GM12878 (cell line): ENCODE measurements around the gene BTNL8. TPM values are rescaled to one million over a fixed set of nuclear protein-coding genes. Genes with fewer than 3 reads are reported as not detected.

ENCODE experiments used
- CHD4 ChIP-seq: fragments of 200-600 bp; sonication (generic); IDR thresholded peaks from 2 replicates; pipeline ENCODE4 v1.6.1; 2016; ENCODE audit warnings: mild to moderate bottlenecking
- ELK1 ChIP-seq: IDR thresholded peaks from 2 replicates; pipeline ENCODE4 v1.6.1; 2012; ENCODE audit warnings: low read depth, low read length, improper control_type of control experiment
- EP300 ChIP-seq, 2 experiments: fragments of 150-350 bp in 1 of 2; IDR thresholded peaks; 2 replicates each; pipeline ENCODE4 v1.6.1; 2011 to 2012; ENCODE audit warnings: low read depth in 2 of 2, low read length in 2 of 2, borderline replicate concordance in 1 of 2, improper control_type of control experiment in 1 of 2, inconsistent platforms in 1 of 2; ENCODE audit not compliant: control insufficient read depth in 1 of 2
- IKZF2 ChIP-seq, 2 experiments: fragments of 450-650 bp; IDR thresholded peaks; 2 replicates each; pipeline ENCODE4 v1.6.1; 2017; ENCODE audit warnings: mild to moderate bottlenecking in 2 of 2, moderate library complexity in 2 of 2
- KDM1A ChIP-seq: fragments of 200-600 bp; sonication (generic); IDR thresholded peaks from 2 replicates; pipeline ENCODE4 v1.6.1; 2016; ENCODE audit warnings: borderline replicate concordance
- MEF2A ChIP-seq: IDR thresholded peaks from 2 replicates; pipeline ENCODE4 v1.6.1; 2011; ENCODE audit warnings: low read depth, mild to moderate bottlenecking, low read length, moderate library complexity; ENCODE audit not compliant: insufficient read depth
- REST ChIP-seq: IDR thresholded peaks from 2 replicates; pipeline ENCODE4 v1.6.1; 2012; ENCODE audit warnings: mild to moderate bottlenecking, low read depth, low read length
- ZBED1 ChIP-seq: IDR thresholded peaks from 2 replicates; pipeline ENCODE4 v1.6.1; 2016; ENCODE audit warnings: borderline replicate concordance
- ZNF207 ChIP-seq: fragments of 450-650 bp; IDR thresholded peaks from 2 replicates; pipeline ENCODE4 v1.6.1; 2014; ENCODE audit warnings: antibody characterized with exemption, mild to moderate bottlenecking, borderline replicate concordance
- polyA plus RNA-seq, 11 experiments: library from polyadenylated mRNA; depleted of rRNA in 4 of 11; unstranded in 6 of 11; stranded (reverse) in 5 of 11; fragments of >200 nt; fragmentation: Nextera tagmentation in 4 of 11; fragmentation: Illumina TruSeq in 1 of 11; extraction: Ambion mirVana in 4 of 11; extraction: Trizol in 1 of 11; gene quantifications; 1 replicate in 1 of 11; 2 replicates in 10 of 11; pipeline versions ENCODE4 v1.2.1 to v1.2.3, GENCODE V29; 2011 to 2016; ENCODE audit warnings: inconsistent platforms in 2 of 11, missing spikeins in 2 of 11, low read depth in 1 of 11
- total RNA-seq, 4 experiments: library from RNA; depleted of rRNA in 3 of 4; stranded (reverse); fragments of >200 nt in 3 of 4; fragmentation: Illumina TruSeq in 1 of 4; extraction: Trizol in 1 of 4; gene quantifications; 2 replicates each; pipeline versions ENCODE4 v1.2.1 to v1.2.3, GENCODE V29; 2013 to 2021

BTNL8 gene
- total and polyA plus RNA-seq, 10 of the 15 experiments (the other 5 are each of a cell fraction or from before 2014, with no cell fraction given) = 0.13 to 3.4 (median 0.26) TPM; not detected in 2

- TF ChIP-seq ZBED1 = no peak
- no peak for TF ChIP-seq EP300 (IDR thresholded peaks at IDR 0.05; ENCODE audit: borderline replicate concordance in 1 of 2, control insufficient read depth in 1 of 2, low read depth in 2 of 2, low read length in 2 of 2)
- no peak for TF ChIP-seq IKZF2 (IDR thresholded peaks at IDR 0.05)
- no peak for TF ChIP-seq KDM1A
- no peak for TF ChIP-seq ELK1
- TF ChIP-seq ZNF207 = no peak
- no peak for TF ChIP-seq CHD4
- no peak for TF ChIP-seq MEF2A
- no peak for TF ChIP-seq REST
Observed at GRCh38 chr5:180970336-180970735, 71.4 kb downstream of the BTNL8 start (continued).
